H1 (cell line): ENCODE measurements around the gene LPXN.

Experiments used
- CHD2 ChIP-seq: IDR thresholded peaks from 2 replicates; pipeline ENCODE4 v1.6.1; 2012; ENCODE audit warnings: low read length, improper control_type of control experiment
- CTCF ChIP-seq, 3 experiments: IDR thresholded peaks; 1 replicate in 2 of 3; 2 replicates in 1 of 3; pipeline versions ENCODE4 v1.5.1 to v1.6.1; 2011; ENCODE audit warnings: low read length in 3 of 3, mild to moderate bottlenecking in 3 of 3, inconsistent platforms in 2 of 3, low read depth in 1 of 3, moderate library complexity in 1 of 3; ENCODE audit not compliant: insufficient read depth in 1 of 3; ENCODE audit errors: control extremely low read depth in 1 of 3
- NRF1 ChIP-seq: IDR thresholded peaks from 2 replicates; pipeline ENCODE4 v1.6.1; 2011; ENCODE audit warnings: mild to moderate bottlenecking, low read depth, low read length, improper control_type of control experiment
- SIX5 ChIP-seq: IDR thresholded peaks from 2 replicates; pipeline ENCODE4 v1.6.1; 2011; ENCODE audit warnings: mild to moderate bottlenecking, low read depth, low read length
- SP4 ChIP-seq: IDR thresholded peaks from 2 replicates; pipeline ENCODE4 v1.6.1; 2012; ENCODE audit warnings: low read length, inconsistent platforms
- TAF1 ChIP-seq: IDR thresholded peaks from 2 replicates; pipeline ENCODE4 v1.6.1; 2011; ENCODE audit warnings: mild to moderate bottlenecking, low read depth, low read length

GRCh38 chr11:58525037-58525614 is 50.5 kb downstream of the LPXN start:
- TF ChIP-seq SIX5: no peak
- no peak for TF ChIP-seq TAF1
- no peak for TF ChIP-seq SP4
- no peak for TF ChIP-seq NRF1
- TF ChIP-seq CHD2: no peak
- TF ChIP-seq CTCF (IDR thresholded peaks at IDR 0.05; ENCODE audit: control extremely low read depth in 1 of 3, insufficient read depth in 1 of 3, low read depth in 1 of 3, low read length in 3 of 3): no peak
